ENCODE results near the gene ZNF444. TPM values are rescaled to one million over a fixed set of nuclear protein-coding genes. Genes with fewer than 3 reads are reported as not detected.

Gene ZNF444
- total RNA-seq, 2 experiments from 2014 or later = 22.0 to 25.3 TPM

DNA sequence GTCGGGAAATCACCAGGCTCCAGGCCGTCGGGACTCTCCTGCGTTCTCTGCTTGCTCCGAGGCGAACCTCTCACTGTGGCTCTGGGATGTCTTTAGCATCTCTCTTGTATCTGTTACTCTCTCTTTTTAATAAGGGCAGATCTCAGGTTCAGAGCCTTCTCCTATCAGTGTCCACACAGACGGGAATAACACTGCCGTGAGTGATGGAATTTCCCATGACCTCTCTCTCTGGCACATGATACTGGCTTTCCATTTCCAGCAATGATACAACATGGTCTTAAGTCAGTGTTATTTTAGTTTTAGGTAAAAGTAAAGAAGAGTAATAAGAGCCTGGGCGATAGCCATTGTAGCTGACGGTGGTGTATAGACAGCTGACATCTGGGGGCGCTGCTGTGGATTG, 9.3 kb downstream of the ZNF444 start:
- no peak for DNase-seq (ENCODE audit: low spot score)
- H3K79me2 ChIP-seq (ENCODE audit: insufficient read depth, low read depth, low read length) = no peaks in the 10 kb centered on the region
- BruUV-seq (replicated peaks) = no TSS peak
- no peak overlapping the region for H3K27ac ChIP-seq (ENCODE audit: low read depth, low read length, poor library complexity, severe bottlenecking)
- POLR2A ChIA-PET = no interaction called here
- no peaks in the 10 kb centered on the region for H3K9me3 ChIP-seq (ENCODE audit: low read length)
- no peak overlapping the region for H3K4me3 ChIP-seq (ENCODE audit: low read depth, low read length, poor library complexity, severe bottlenecking)
- no peaks in the 10 kb centered on the region for H3K4me1 ChIP-seq (ENCODE audit: insufficient read depth, low read length, poor library complexity, severe bottlenecking)
- CTCF ChIA-PET (ENCODE audit: unreplicated experiment) = no interaction called here
- no peaks in the 10 kb centered on the region for H3K9me2 ChIP-seq (ENCODE audit: insufficient read depth, low read length)
- peaks cover 31% of the 10 kb centered on the region for H3K36me3 ChIP-seq (ENCODE audit: insufficient read depth, low read length)
- intact Hi-C loops (cut with micrococcal nuclease; ENCODE audit: unreplicated experiment) = no loop called here
- TF ChIP-seq EZH2phosphoT487 (IDR thresholded peaks at IDR 0.05; ENCODE audit: borderline replicate concordance, low read depth, low read length) (no peak), CTCF (conservative IDR thresholded peaks at IDR 0.05; ENCODE audit: low read length) (no peak)
- no peak overlapping the region for H2AFZ ChIP-seq (ENCODE audit: low read length)
- no peaks in the 10 kb centered on the region for H4K20me1 ChIP-seq (ENCODE audit: insufficient read depth, low read length)
- H3K4me2 ChIP-seq (ENCODE audit: low read length) = no peak overlapping the region

- ChIA-PET CTCF (ENCODE audit: unreplicated experiment) (no interaction called here), POLR2A (no interaction called here)
- Histone ChIP-seq H3K36me3 (ENCODE audit: insufficient read depth, low read length) (peaks cover 36% of the 10 kb centered on the region), H3K4me1 (ENCODE audit: insufficient read depth, low read length, poor library complexity, severe bottlenecking) (no peaks in the 10 kb centered on the region), H3K9me2 (ENCODE audit: insufficient read depth, low read length) (no peaks in the 10 kb centered on the region), H3K9me3 (ENCODE audit: low read length) (no peaks in the 10 kb centered on the region), H3K27ac (ENCODE audit: low read depth, low read length, poor library complexity, severe bottlenecking) (no peak overlapping the region), H3K4me3 (ENCODE audit: low read depth, low read length, poor library complexity, severe bottlenecking) (no peak overlapping the region), H3K79me2 (ENCODE audit: insufficient read depth, low read depth, low read length) (no peaks in the 10 kb centered on the region), H3K4me2 (ENCODE audit: low read length) (no peak overlapping the region), H2AFZ (ENCODE audit: low read length) (no peak overlapping the region), H4K20me1 (ENCODE audit: insufficient read depth, low read length) (no peaks in the 10 kb centered on the region)
- TF ChIP-seq EZH2phosphoT487 (IDR thresholded peaks at IDR 0.05; ENCODE audit: borderline replicate concordance, low read depth, low read length) (no peak), CTCF (conservative IDR thresholded peaks at IDR 0.05; ENCODE audit: low read length) (no peak)
- intact Hi-C loops (cut with micrococcal nuclease; ENCODE audit: unreplicated experiment) = no loop called here
- no peak for DNase-seq (ENCODE audit: low spot score)
- no TSS peak for BruUV-seq (replicated peaks)
These were observed 11.6 kb downstream of the ZNF444 start for GRCh38 chr19:56152644-56153043.

DNA sequence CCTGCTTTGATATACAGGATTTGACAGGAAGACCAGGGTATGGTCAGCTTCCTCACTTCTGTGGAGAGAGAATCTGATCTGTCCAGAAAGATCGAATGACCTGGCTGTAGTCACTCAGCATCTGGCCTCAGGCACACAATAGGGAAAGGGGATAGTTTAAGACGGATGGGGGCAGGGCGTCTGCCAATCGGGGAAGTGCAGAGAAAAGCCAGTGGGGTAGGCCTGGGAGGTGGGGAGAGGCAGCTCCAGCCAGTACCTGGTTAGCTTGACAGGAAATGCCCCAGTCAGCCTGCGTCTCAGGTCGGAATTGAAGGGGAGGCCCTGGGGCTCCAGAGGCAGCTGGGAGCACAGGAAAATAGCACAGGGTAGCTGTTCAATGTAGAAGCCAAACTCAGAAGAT, 12.4 kb downstream of the ZNF444 start:
- no peaks in the 10 kb centered on the region for H3K9me3 ChIP-seq (ENCODE audit: low read length)
- no peaks in the 10 kb centered on the region for H3K4me1 ChIP-seq (ENCODE audit: insufficient read depth, low read length, poor library complexity, severe bottlenecking)
- ChIA-PET CTCF (ENCODE audit: unreplicated experiment) (no interaction called here), POLR2A (no interaction called here)
- BruUV-seq (replicated peaks) = no TSS peak
- TF ChIP-seq EZH2phosphoT487 (IDR thresholded peaks at IDR 0.05; ENCODE audit: borderline replicate concordance, low read depth, low read length) = no peak
- no peak overlapping the region for H3K4me2 ChIP-seq (ENCODE audit: low read length)
- intact Hi-C loops (cut with micrococcal nuclease; ENCODE audit: unreplicated experiment) = no loop called here
- no peaks in the 10 kb centered on the region for H3K79me2 ChIP-seq (ENCODE audit: insufficient read depth, low read depth, low read length)
- DNase-seq (ENCODE audit: low spot score) = no peak
- H3K9me2 ChIP-seq (ENCODE audit: insufficient read depth, low read length) = no peaks in the 10 kb centered on the region
- no peak overlapping the region for H3K27ac ChIP-seq (ENCODE audit: low read depth, low read length, poor library complexity, severe bottlenecking)
- H4K20me1 ChIP-seq (ENCODE audit: insufficient read depth, low read length) = no peaks in the 10 kb centered on the region
- no peak overlapping the region for H2AFZ ChIP-seq (ENCODE audit: low read length)
- peaks cover 29% of the 10 kb centered on the region for H3K36me3 ChIP-seq (ENCODE audit: insufficient read depth, low read length)
- H3K4me3 ChIP-seq (ENCODE audit: low read depth, low read length, poor library complexity, severe bottlenecking) = no peak overlapping the region
